RPMI8226 (cell line): ENCODE measurements around the gene FAM156A.
A peak's percentile ranks its signal among the peaks of the same experiment; 100 is the strongest.
"Not testable (repeated sequence)": the region's sequence is repeated elsewhere in the genome, so short reads cannot be mapped to it uniquely, and the experiment has no call there.

ENCODE experiments used
- DNase-seq: peaks from one replicate; pipeline ENCODE4 v3.0.0-alpha.2; 2015

FAM156A gene

GRCh38 chrX:52958961-52959360 is 643 bp upstream of the FAM156A start:
- not testable (repeated sequence) for DNase-seq

- not testable (repeated sequence) for DNase-seq
Observed at GRCh38 chrX:52949884-52950283, 8.4 kb downstream of the FAM156A start.

- DNase-seq: not testable (repeated sequence)
Observed at GRCh38 chrX:52949325-52949724, 9.0 kb downstream of the FAM156A start.

- DNase-seq: not testable (repeated sequence)
Observed at GRCh38 chrX:52948265-52948664, 10.1 kb downstream of the FAM156A start.

- DNase-seq: not testable (repeated sequence)
Observed at GRCh38 chrX:52947501-52947900, 10.8 kb downstream of the FAM156A start.

GRCh38 chrX:52945838-52946494 is 12.4 kb downstream of the FAM156A start:
- DNase-seq: not testable (repeated sequence)

- DNase-seq: not testable (repeated sequence)
Observed at GRCh38 chrX:52941728-52942127, 16.6 kb downstream of the FAM156A start.

GRCh38 chrX:52940704-52941103 is 17.6 kb downstream of the FAM156A start:
- DNase-seq: not testable (repeated sequence)

GRCh38 chrX:52935470-52935784 is 22.9 kb downstream of the FAM156A start:
- not testable (repeated sequence) for DNase-seq

- peak; percentile 95 for DNase-seq
Observed at GRCh38 chrX:52934704-52935469, 23.4 kb downstream of the FAM156A start.

- DNase-seq: no peak
Observed at GRCh38 chrX:52933976-52934703, 24.2 kb downstream of the FAM156A start.

- DNase-seq: no peak
Observed at GRCh38 chrX:52933213-52933612, 25.1 kb downstream of the FAM156A start.

GRCh38 chrX:52930214-52930613 is 28.1 kb downstream of the FAM156A start:
- DNase-seq: not testable (repeated sequence)

GRCh38 chrX:52923781-52924241 is 34.5 kb downstream of the FAM156A start:
- DNase-seq: peak; percentile 87

GRCh38 chrX:52914704-52915103 is 43.6 kb downstream of the FAM156A start:
- not testable (repeated sequence) for DNase-seq

- DNase-seq: not testable (repeated sequence)
Observed at GRCh38 chrX:52913681-52914080, 44.6 kb downstream of the FAM156A start.

- DNase-seq: not testable (repeated sequence)
Observed at GRCh38 chrX:52909313-52909969, 48.9 kb downstream of the FAM156A start.

- DNase-seq: not testable (repeated sequence)
Observed at GRCh38 chrX:52907900-52908299, 50.4 kb downstream of the FAM156A start.

GRCh38 chrX:52907137-52907536 is 51.2 kb downstream of the FAM156A start:
- not testable (repeated sequence) for DNase-seq

- DNase-seq: not testable (repeated sequence)
Observed at GRCh38 chrX:52906072-52906471, 52.2 kb downstream of the FAM156A start.

GRCh38 chrX:52905531-52905930 is 52.8 kb downstream of the FAM156A start:
- not testable (repeated sequence) for DNase-seq
